HG03521 (cell line): ENCODE measurements around the gene ZNF841.
"Not testable (repeated sequence)": the region's sequence is repeated elsewhere in the genome, so short reads cannot be mapped to it uniquely, and the experiment has no call there.

Experiments used
- ATAC-seq: cut with Tn5 transposase; IDR thresholded peaks from one replicate; pipeline ENCODE4 v1.9.1; 2021; ENCODE audit warnings: mild to moderate bottlenecking, moderate library complexity; ENCODE audit not compliant: unreplicated experiment

The ZNF841 gene

GRCh38 chr19:52095172-52096014 is at the start of gene ZNF841:
Gene ZNF841 (minus strand): TSS chr19:52095765. CDS start chr19:52084801, 10,964 bp downstream.
- ATAC-seq, result peak; percentile 96

DNA sequence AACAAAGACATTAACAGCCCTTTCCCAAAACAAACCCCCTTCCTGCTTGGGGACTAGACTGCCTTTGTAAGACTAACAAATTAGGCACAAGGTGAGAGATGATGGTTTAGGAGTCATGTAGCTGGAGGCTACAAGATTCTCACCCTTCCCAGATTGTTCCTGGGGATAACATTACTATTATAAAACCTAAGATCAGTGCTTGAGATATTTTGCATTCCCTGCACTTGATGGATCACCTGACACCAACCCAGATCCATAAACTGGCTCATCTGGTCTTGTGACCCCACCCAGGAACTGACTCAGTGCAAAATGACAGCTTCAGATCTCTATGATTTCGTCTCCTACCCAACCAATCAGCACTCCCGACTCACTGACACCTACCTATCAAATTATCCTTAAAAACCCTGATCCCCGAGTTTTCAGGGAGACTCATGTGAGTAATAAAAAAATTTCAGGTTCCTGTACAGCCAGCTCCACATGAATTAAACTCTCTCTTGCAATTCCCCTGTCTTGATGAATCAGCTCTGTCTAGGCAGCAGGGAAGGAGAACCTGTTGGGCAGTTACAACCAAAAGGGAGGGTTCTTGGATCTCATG is 46.5 kb upstream of the ZNF841 start:
- ATAC-seq, result no peak

GRCh38 chr19:52141203-52141602 is 45.6 kb upstream of the ZNF841 start:
- no peak for ATAC-seq

DNA sequence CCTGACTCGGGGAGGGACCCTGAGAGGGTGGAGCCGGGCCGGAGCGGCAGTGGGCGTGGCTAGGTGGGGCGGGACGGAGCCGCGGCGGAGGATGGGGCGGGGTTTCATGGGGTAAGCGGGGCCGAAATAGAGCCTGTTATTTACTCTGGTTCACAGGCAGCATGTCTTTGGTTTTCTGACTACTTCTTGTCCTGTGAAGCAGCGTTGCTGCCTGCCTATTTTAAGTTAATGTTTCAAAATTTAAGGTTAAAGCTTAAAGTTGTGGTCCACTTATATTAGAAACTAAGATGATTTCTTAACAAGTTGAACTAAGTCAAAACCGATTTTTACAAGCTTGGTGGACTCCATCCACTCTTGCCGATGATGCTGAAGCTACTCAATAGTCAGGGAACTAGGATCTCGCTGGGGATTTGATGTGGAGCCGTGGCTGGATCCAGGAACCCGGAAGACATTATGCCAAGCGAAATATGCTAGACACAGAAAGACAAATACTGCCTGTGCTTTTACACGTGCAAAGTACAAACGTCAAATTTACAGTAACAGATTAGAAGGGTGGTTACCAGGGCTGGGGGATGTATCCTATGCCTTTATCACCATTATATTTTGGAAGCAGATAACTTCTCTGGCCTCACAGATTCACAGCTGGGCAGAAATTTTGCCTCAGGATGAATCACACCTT is 44.6 kb upstream of the ZNF841 start:
- peak; percentile 93 for ATAC-seq

DNA sequence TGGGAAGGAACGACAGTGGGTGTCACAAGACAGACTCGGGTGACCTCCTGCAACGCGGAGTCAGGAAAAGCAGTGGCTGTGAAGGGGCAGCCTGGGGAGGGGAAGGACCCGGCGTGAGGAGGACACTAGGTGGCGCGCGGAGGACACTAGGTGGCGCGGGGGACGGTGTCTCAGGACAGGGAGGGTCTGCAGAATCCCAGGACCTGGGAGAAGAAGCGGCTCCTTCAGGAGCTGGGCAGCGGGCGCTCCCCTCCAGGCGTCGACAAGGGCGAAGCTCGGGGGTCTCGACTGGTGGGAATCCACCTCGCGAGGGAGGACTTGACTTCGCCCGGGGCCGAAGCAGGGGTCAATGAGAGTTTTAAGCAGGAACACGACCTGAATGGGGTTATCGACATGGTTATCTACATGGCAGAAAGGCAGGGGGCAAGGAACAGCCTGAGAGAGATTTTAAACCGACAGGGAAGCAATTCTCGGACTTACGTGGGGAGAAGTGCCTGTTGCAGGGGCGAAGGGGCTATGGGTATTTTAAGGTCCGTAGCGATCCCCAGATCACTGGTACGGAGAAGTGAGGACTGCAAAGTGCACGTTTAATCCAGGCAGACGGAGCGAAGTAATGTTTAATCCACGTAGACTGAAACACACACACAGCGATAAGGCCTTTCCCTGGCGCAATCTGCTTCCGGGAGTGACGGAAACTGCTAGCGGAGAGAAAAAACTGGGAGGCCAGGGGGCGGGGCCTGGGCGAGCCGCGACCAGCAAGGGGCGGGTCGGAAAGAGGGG is 43.9 kb upstream of the ZNF841 start, which contains the start of gene ZNF616:
TSS of gene ZNF616 (minus strand) at position 687 of the 780 bp plus-strand sequence. CDS start 9,426 bp downstream, outside the sequence.
- peak; percentile 39 for ATAC-seq

GRCh38 chr19:52138983-52139251 is 43.4 kb upstream of the ZNF841 start:
- no peak for ATAC-seq

- no peak for ATAC-seq
Observed at GRCh38 chr19:52138278-52138982, 42.9 kb upstream of the ZNF841 start.

- no peak for ATAC-seq
Observed at GRCh38 chr19:52120286-52120685, 24.7 kb upstream of the ZNF841 start.

DNA sequence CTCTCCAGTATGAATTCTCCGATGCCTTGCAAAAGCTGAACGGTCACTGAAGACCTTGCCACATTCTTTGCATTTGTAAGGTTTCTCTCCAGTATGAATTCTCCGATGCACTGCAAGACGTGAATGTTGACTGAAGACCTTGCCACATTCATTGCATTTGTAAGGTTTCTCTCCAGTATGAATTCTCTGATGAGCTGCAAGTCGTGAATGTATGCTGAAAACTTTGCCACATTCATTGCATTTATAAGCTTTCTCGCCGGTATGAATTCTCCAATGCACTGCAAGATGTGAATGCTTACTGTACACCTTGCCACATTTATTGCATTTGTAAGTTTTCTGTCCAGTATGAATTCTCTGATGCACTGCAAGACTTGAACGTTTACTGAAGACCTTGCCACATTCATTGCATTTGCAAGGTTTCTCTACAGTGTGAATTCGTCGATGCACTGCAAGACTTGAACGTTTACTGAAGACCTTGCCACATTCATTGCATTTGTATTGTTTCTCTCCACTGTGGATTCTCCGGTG is 20.0 kb upstream of the ZNF841 start:
- ATAC-seq, result no peak

DNA sequence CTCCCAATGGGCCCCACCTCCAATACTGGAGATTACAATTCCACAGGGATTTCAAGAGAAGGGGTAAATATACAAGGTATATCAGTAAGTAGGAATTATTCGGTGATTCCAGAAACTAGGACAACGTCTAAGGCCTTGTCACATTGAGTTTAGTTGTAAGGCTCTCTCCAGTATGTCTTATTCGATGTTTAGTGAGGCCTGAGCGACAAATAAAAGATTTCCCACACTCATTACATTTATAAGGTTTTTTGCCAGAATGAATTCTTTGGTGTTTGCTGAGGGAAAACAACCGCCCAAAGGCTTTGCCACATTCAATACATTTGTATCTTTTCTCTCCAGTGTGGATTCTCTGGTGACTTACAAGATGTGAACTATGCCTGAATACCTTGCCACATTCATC is 19.1 kb upstream of the ZNF841 start:
- no peak for ATAC-seq

DNA sequence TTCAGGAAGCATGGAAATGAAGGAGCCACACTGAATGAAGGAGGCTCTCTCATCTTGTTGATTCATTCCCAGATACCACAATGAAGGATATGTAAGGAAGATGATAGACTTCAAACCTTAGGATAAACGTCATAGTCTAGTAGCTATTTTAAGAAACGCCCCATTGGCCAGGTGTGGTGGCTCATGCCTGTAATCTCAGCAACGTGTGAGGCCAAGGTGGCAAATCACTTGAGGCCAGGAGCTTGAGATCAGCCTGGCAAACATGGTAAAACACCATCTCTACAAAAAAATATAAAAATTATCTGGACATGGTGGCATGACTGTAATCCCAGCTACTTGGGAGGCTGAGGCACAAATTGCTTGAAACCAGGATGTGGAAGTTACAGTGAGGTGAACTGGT is 17.1 kb upstream of the ZNF841 start:
- no peak for ATAC-seq

- ATAC-seq, result no peak
Observed at GRCh38 chr19:52110780-52111179, 15.2 kb upstream of the ZNF841 start.

DNA sequence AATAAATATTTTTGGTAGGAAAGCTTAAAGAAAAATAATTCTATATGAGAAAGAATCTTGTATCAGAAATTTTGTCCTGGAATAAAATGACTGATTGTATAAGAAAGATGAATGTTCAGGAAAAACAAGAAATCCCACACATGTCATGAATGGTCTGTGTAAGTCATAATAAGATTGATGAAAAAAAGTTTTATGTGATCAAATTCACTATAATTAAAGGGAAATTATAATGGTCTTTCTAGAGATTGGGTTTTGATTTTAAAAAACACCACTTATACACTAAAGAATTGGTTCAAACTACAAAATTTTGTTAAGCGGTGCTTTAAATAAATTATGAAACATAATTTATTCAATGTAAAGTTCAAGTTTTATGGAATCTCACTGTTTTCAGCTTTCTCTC is 7.2 kb upstream of the ZNF841 start:
- no peak for ATAC-seq

DNA sequence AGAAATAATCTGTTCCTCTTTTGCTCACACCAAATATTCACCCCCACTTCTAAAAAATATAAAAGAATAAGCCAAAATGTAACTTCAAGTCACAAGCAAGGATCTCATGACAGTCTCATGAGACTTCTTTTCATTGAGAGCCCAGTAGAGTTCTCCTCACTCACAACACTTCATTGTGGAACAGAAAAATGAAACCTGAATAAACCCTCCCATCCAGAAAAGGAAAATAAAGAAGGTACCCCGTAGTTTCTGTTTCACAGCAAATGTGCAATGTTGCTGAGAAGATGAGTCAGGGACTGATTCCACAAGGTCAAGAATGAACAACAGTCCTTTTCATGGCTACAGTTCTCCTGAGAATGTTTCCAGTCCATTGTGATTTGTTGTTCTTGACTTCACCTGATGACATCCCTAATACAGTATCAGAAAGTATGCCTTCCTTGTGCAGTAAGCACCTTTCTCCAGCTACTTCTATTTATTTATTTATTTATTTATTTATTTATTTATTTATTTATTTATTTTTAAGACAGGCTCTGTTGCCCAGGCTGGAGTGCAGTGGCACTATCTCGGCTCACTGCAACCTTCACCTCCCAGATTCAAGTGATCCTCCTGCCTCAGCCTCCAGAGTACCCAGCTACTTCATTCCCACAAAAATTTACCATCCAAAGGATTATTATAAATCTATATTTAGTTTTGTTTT is 6.4 kb upstream of the ZNF841 start:
- ATAC-seq, result no peak

DNA sequence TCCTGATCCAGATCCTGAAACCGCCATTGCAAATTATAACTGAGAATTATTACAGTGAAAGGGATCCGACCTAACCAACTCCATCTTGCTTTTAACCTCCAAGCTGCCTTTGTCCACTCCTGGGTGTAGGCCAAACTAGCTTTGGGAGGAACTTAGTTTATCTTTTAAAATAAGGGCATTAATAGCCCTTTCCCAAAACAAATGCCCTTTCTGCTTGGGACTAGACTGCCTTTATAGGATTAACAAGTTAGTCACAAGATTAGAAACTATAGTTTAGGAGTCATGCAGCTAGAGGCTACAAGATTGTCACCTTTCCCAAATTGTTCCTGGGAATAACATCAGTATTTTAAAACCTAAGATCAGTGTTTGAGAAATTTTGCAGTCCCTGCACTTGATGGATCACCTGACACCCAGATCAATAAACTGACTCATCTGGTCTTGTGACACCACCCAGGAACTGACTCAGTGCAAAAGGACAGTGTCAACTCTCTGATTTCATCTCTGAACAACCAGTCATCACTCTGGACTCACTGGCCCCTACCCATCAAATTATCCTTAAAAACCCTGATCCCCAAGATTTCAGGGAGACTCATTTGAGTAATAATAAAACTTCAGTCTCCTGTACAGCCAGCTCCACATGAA is 4.1 kb upstream of the ZNF841 start:
- no peak for ATAC-seq

GRCh38 chr19:52096416-52096815 is 851 bp upstream of the ZNF841 start:
- ATAC-seq, result not testable (repeated sequence)

GRCh38 chr19:52094526-52095130 is 937 bp downstream of the ZNF841 start:
- ATAC-seq, result no peak

DNA sequence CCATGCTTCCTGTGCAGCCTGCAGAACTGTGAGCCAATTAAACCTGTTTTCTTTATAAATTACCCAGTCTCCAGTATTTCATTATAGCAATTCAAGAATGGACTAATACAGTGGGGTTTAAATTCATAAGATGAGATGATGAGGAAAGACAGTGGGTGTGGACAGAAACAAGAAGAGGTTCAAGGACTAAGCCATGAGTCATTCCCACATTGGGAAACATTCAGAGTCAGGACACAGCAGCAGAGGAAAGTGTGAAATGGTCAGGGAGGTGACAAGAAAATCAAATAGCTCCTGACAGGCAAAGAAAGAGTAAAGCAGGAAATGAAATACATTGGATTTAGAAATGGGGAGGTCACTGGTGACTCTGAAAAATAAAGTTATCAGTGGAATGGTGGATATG is 9.1 kb downstream of the ZNF841 start:
- no peak for ATAC-seq

DNA sequence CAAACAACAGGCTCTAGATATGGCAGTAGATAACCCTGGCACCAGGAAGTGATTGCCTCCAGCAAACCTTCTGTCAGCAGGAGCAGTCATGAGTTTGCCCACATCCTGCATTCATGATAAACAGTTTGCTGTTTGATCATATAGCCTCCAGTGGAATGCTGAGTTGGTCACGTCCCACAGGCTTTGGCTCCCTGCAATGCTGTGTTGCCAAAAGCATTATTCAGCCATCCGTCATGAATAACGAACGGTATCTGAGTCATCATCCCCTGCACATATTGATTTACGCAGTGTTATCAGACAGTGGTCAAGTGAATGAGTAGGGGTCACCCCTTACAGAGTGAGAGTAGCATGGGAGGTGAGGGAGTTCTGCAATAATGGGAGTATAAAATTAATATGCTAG is 25.1 kb downstream of the ZNF841 start:
- no peak for ATAC-seq
